ENCODE measurements around the gene MON1B. TPM values are rescaled to one million over a fixed set of nuclear protein-coding genes. Genes with fewer than 3 reads are reported as not detected.

Gene MON1B
- total RNA-seq: 70.7 and 73.2 TPM in 2 replicates

DNA sequence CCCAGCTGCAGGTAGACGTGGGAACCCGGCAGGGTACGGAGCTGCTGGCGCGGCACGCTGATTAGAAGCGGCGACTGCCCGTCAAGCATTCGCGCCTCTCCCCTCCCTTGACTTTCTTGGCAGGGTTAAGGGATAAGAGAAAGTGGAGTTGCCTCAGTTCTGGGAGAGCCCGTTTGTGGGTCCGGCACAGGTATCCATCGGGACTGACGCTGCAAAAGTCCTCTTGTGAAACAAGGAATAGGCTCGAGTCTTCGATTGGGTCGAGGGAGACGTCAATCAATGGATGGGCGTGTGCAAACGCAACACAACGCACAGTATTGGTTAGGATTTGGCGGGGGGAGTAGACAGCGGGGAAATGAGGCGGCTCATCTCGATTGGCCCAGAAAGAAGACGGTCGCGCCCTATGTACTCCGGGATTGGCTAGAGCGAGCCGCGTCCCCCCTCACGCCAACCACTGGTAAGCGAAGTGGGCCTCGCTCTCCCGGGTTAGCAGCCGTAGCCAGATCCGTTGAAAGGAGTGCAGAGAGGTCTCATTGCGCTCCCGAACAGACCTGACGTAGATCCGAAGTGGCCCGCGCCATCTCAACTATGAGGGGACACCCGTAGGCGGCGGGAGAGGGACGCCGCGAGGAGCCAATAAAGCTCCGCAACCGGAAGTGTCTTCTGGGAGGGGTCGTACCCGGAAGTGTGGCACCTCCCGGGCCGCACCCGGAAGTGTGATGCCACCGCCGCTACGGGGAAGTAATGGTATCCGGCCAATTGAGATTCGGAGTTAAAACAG is at the start of gene MON1B:
Gene MON1B, plus strand, starts transcription at position 713 of the 781 bp plus-strand sequence. CDS start 296 bp downstream, outside the sequence.
- ATAC-seq (ENCODE audit: low read depth) (peak; percentile 96), DNase-seq (peak; percentile 83)
- intact Hi-C loops (cut with micrococcal nuclease): loop anchor here (1.0 to 2.0 kb wide), 8 partner anchors 22 to 1810 kb away; partner anchors contain the start of genes ADAT1, GABARAPL2, KARS1 and NUDT7
- no peaks in the 10 kb centered on the region for H3K27me3 Mint-ChIP-seq
- TF ChIP-seq, protein P1, sequence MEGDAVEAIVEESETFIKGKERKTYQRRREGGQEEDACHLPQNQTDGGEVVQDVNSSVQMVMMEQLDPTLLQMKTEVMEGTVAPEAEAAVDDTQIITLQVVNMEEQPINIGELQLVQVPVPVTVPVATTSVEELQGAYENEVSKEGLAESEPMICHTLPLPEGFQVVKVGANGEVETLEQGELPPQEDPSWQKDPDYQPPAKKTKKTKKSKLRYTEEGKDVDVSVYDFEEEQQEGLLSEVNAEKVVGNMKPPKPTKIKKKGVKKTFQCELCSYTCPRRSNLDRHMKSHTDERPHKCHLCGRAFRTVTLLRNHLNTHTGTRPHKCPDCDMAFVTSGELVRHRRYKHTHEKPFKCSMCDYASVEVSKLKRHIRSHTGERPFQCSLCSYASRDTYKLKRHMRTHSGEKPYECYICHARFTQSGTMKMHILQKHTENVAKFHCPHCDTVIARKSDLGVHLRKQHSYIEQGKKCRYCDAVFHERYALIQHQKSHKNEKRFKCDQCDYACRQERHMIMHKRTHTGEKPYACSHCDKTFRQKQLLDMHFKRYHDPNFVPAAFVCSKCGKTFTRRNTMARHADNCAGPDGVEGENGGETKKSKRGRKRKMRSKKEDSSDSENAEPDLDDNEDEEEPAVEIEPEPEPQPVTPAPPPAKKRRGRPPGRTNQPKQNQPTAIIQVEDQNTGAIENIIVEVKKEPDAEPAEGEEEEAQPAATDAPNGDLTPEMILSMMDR (IDR thresholded peaks at IDR 0.05): no peak
- peak within 1 kb of the TSS; percentile 100 for H3K27ac Mint-ChIP-seq
- POLR2A ChIA-PET: interaction anchor here (0.5 to 2.0 kb wide), 8 partner anchors 12 to 1771 kb away, joined by 3 to 20 read pairs (median 4); partner anchors contain the start of genes ADAT1, KARS1, NUDT7 and TERF2IP
- H3K4me3 Mint-ChIP-seq: peak within 1 kb of the TSS; percentile 99
- peaks cover 43% of the 10 kb centered on the region for H3K4me1 Mint-ChIP-seq
- CTCF ChIA-PET: interaction anchor here (1.1 kb wide), 1 partner anchor 19 kb away, joined by 4 read pairs; no protein-coding TSS in a partner anchor
- peaks cover 51% of the 10 kb centered on the region for H3K36me3 Mint-ChIP-seq (ENCODE audit: low read depth)
- no peaks in the 10 kb centered on the region for H3K9me3 Mint-ChIP-seq

DNA sequence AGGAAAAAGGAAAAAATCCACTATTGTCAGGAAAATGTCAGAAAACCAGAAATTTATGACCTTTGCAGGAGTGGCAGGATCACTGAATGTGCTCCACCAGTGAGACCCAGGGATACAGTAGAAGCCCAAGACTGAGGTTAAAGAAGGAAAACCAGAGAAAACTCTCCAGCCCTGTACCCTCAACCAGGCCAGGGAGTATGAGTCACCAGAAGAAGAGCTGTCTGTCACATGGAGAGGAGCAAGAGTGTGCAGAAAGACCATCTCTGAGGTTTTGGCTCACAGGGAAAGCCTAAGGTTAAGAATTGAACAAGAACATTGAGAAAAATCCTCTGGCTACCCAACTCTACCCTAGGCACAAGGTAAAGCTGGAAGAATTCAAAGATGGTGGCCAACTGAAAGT is 47.6 kb upstream of the MON1B start:
- POLR2A ChIA-PET: no interaction called here
- intact Hi-C loops (cut with micrococcal nuclease): no loop called here

DNA sequence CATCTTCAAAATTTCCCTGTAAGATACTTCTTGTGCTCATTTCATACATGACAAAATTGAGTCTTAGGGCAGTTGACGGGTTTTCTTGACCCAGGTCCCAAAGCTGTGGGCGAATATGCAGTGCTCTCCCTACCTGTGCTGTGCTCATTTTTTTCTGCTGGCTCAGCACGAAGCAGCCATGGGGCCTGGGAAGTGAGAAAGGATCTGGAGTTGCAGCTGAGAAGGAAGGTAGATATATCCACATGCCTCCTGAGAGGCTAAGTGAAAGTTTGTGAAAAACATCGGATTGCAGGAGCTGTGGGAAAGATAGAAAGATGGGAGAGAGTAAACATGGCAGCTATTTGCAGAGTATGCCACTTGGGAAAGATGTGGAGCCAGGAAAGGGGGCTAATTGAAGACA is 42.9 kb upstream of the MON1B start:
- CTCF ChIA-PET: no interaction called here
- no peak overlapping the region for H3K4me3 Mint-ChIP-seq
- TF ChIP-seq, protein P1 (IDR thresholded peaks at IDR 0.05): no peak
- intact Hi-C loops (cut with micrococcal nuclease): no loop called here
- no peak overlapping the region for H3K27ac Mint-ChIP-seq
- H3K9me3 Mint-ChIP-seq: peaks cover 8% of the 10 kb centered on the region
- H3K27me3 Mint-ChIP-seq: peaks cover 6% of the 10 kb centered on the region
- H3K36me3 Mint-ChIP-seq (ENCODE audit: low read depth): no peaks in the 10 kb centered on the region
- no peaks in the 10 kb centered on the region for H3K4me1 Mint-ChIP-seq
- no peak for DNase-seq
- POLR2A ChIA-PET: no interaction called here
- ATAC-seq (ENCODE audit: low read depth): no peak

More for the DNA sequence above, 47.6 kb upstream of the MON1B start:
- Mint-ChIP-seq H3K4me1 (no peaks in the 10 kb centered on the region), H3K27ac (no peak overlapping the region), H3K9me3 (peaks cover 8% of the 10 kb centered on the region), H3K4me3 (no peak overlapping the region), H3K36me3 (ENCODE audit: low read depth) (no peaks in the 10 kb centered on the region), H3K27me3 (peaks cover 2% of the 10 kb centered on the region)
- CTCF ChIA-PET: no interaction called here
- no peak for DNase-seq
- TF ChIP-seq, protein P1 (IDR thresholded peaks at IDR 0.05): no peak
- no peak for ATAC-seq (ENCODE audit: low read depth)

DNA sequence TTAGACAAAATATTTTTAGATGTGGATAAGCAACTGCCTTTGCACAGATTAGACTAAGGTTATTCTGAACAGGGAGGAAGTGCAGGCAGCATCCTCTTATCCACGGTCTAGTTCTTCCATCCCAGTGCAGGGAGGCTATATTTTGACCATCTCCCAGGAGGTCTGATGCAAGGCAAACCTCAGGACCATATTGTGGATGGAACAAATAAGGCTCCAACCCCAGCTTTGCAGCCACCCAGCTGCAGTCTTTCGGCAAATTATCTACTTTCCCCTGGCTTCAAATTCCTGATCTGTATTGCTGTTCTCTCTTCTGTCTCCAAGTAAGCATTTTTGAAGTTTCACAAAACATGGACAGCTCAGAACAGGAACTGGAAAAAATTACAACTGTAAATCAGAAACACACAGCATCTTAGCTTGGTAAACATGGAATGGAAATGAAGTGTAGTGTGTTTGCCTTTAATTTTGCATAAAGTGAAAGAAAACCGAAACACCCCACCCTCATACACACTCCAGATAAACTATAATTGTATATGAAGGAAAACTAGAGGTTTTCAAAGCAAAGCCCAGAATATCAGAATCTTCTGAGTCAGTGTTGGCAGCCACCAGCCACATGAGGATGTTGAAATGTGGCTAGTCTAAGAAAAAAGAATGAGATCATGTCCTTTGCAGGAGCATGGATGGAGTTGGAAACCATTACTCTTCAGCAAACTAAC is 33.5 kb upstream of the MON1B start:
- Mint-ChIP-seq H3K9me3 (no peaks in the 10 kb centered on the region), H3K27ac (no peak overlapping the region), H3K4me3 (no peak overlapping the region), H3K36me3 (ENCODE audit: low read depth) (no peaks in the 10 kb centered on the region), H3K27me3 (peaks cover 15% of the 10 kb centered on the region), H3K4me1 (no peaks in the 10 kb centered on the region)
- ChIA-PET POLR2A (no interaction called here), CTCF (no interaction called here)
- DNase-seq (no peak), ATAC-seq (ENCODE audit: low read depth) (no peak)
- intact Hi-C loops (cut with micrococcal nuclease): no loop called here
- TF ChIP-seq, protein P1 (IDR thresholded peaks at IDR 0.05): no peak

DNA sequence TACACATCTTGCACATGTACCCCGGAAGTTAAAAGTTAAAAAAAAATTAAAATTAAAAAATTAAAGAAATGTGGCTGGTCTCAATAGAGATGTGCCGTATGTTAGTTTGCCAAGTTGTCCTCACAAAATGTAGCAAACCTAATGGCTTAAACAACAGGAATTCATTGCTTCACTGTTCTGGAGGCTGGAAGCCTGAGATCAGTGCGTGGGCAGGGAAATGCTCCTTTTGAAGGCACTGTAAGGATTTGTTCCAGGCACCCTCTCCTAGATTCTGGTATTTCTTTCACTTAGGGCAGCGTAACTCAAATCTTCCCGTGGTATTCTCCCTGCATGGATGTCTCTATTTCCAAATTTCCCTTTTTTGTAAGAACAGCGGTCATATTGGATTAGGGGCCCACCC is 32.7 kb upstream of the MON1B start:
- H3K27me3 Mint-ChIP-seq: peaks cover 15% of the 10 kb centered on the region
- ChIA-PET CTCF (interaction anchor here (1.1 kb wide), 1 partner anchor 13 kb away, joined by 3 read pairs; no protein-coding TSS in a partner anchor), POLR2A (no interaction called here)
- H3K36me3 Mint-ChIP-seq (ENCODE audit: low read depth): no peaks in the 10 kb centered on the region
- no peak overlapping the region for H3K4me3 Mint-ChIP-seq
- no peaks in the 10 kb centered on the region for H3K4me1 Mint-ChIP-seq
- no peak for DNase-seq
- H3K9me3 Mint-ChIP-seq: no peaks in the 10 kb centered on the region
- TF ChIP-seq, protein P1 (IDR thresholded peaks at IDR 0.05): no peak
- no peak for ATAC-seq (ENCODE audit: low read depth)
- H3K27ac Mint-ChIP-seq: no peak overlapping the region
- intact Hi-C loops (cut with micrococcal nuclease): no loop called here

All from activated B cell treated with CpG ODN at 0.5 μM for 24 hours (primary cell).